ENCODE results near the gene OTOGL.

Gene OTOGL

DNA sequence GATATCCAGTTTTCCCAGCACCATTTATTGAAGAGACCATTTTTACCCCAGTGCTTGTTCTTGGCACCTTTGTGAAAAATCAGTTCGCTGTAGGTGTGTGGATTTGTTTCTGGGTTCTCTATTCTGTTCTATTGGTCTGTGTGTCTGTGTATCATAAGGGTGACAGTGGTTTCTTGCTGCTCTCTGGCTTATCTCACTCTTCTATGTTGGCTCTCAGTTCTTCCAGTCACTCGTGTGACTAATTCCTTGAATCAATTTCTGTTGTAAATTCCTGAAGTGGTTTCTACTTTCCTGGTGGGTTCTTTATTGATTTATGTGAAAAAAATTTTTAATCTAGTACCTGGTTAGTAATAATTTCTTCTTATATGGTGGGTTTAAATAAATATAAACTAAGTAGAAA is 58.3 kb downstream of the OTOGL start:
- no peak for TF ChIP-seq ZNF274 (IDR thresholded peaks at IDR 0.05; ENCODE audit: low read depth, low read length)
- H3K4me3 ChIP-seq (ENCODE audit: low read length) = no peak overlapping the region

DNA sequence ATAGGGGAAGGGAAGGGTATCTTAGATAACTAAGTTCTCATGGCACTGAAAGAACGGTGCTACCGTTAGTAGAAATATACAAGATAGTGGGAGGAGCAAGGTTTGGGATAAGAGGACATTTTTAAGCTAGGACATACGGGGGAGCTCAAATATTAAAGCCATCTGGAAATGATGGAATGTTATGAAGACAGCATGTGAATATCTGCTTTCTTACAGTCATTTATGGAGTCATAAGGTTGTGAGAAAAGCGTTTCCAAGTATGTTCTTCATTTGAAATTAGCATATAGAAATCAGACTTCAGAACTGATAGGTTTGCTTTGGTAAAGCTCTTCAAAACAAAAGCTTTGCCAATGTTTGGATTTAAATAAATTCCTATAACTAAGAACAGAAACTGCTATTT is 62.3 kb downstream of the OTOGL start:
- H3K4me3 ChIP-seq (ENCODE audit: low read length) = no peak overlapping the region
- TF ChIP-seq ZNF274 (IDR thresholded peaks at IDR 0.05; ENCODE audit: low read depth, low read length) = no peak

DNA sequence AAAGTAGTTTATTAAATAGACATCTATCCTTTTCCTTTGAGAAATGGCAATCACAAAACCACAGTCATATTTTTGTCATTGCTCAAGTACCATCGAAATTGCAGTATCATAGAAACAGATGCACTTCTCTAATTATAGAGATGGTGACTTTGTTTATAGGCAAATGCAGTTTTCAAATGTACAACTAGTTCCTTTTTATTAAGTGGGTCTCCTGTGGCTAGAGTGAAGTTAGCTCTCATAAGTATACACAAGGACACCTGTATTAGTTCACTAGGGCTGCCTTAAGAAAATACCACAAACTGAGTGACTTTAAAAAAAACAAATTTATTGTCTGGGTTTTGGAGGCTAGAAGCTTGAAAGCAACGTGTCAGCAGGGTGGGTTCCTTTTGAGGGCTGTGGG is 62.8 kb downstream of the OTOGL start:
- H3K4me3 ChIP-seq (ENCODE audit: low read length) = no peak overlapping the region
- no peak for TF ChIP-seq ZNF274 (IDR thresholded peaks at IDR 0.05; ENCODE audit: low read depth, low read length)

DNA sequence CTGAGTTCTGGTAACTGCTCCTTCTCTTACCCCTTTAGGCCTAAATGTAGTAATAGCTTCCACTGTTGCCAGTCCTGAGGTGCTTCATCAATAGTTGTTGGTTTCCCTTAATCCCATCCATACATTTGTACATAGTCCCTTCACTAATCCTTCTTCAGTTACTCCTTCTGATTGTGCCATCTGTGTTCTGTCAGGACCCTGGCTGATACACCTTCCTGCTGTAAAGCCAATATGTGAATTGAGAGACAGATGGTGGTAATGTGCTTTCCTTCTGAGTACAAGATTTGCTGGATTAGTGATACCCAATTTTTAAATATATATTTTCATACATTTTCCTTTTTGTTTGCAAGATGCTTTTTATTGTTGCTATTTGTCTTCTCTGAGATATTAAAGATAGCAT is 66.4 kb downstream of the OTOGL start:
- TF ChIP-seq ZNF274 (IDR thresholded peaks at IDR 0.05; ENCODE audit: low read depth, low read length) = no peak
- no peak overlapping the region for H3K4me3 ChIP-seq (ENCODE audit: low read length)

DNA sequence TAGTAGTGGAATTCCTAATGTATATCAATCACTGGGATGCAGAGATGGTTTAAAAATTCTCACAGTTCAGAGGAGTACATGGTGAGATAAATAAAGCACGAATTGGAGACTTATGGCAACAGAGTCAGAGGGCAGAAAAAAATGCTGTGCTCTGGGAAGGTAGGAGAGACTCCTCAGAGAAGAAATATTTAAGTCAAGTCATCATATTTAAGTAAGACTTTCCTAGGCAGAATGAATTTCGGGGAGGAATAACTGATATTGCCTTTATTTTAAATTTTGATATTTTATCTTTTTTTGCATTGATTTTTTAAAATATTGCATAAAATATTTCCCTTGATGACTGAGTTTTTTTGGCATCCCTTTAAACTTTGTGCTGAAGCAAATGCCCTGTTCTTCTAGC is 67.4 kb downstream of the OTOGL start:
- H3K4me3 ChIP-seq (ENCODE audit: low read length) = no peak overlapping the region
- TF ChIP-seq ZNF274 (IDR thresholded peaks at IDR 0.05; ENCODE audit: low read depth, low read length) = no peak

DNA sequence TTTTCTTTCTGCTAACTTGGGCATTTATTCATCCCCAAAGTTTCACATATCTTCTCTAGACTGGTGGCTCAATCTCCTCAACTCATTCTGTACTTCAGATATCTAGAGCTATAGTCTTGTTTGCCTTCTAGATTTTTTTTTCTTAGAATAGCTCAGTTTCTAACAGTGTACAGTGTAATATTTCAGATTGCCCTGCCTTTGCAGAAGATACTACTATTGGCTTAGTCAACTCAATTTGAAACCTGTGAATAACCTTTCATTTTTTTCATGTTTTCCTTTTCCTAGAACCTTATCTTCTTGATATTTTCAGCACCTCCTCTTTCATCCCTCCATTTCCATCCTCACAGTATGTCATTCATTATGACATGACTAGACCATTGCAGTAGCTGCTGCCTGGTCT is 69.6 kb downstream of the OTOGL start:
- TF ChIP-seq ZNF274 (IDR thresholded peaks at IDR 0.05; ENCODE audit: low read depth, low read length) = no peak
- H3K4me3 ChIP-seq (ENCODE audit: low read length) = no peak overlapping the region

DNA sequence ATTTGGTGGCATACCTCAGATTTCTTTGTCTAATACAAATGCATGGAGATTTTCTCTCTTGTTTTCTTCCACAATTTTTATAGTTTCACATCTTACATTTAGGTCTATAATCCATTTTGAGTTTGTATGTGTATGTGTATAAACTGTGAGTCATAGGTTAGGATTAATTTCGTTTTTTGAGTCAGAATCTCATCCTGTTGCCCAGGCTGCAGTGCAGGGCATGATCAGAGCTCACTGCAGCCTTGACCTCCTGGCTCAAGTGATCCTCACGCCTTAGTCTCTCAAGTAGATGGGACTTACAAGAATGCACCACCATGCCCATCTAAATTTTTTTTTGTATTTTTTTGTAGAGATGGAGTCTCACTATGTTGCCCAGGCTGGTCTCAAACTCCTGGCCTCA is 71.6 kb downstream of the OTOGL start:
- no peak for TF ChIP-seq ZNF274 (IDR thresholded peaks at IDR 0.05; ENCODE audit: low read depth, low read length)
- no peak overlapping the region for H3K4me3 ChIP-seq (ENCODE audit: low read length)

DNA sequence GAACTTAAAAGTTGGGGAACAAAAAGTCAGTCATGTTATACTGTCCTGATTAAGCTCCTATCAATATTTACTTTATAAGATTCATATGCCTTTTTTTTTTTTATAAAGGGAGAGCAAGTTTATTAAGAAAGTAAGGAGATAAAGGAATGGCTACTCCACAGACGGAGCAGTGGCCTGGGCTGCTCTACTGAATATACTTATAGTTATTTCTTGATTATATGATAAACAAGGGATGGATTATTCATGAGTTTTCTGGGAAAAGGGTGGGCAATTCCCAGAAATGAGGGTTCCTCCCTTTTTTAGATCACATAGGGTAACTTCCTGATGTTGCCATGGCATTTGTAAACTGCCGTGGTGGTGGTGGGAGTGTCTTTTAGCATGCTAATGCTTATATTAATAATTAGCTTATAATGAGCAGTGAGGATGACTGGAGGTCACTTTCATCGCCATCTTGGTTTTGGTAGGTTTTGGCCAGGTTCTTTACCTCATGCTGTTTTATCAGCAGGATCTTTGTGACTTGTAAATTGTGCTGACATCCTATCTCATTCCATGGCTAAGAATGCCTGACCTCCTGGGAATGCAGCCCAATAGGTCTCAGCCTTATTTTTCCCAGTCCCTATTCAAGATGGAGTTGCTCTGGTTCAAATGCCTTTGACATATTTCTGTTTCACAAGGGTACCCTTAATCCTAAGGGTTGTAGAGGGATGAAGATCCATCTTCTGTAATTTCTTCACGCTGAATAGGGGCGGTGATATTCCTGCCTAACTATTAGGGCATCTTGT is 73.9 kb downstream of the OTOGL start:
- no peak overlapping the region for H3K4me3 ChIP-seq (ENCODE audit: low read length)
- no peak for TF ChIP-seq ZNF274 (IDR thresholded peaks at IDR 0.05; ENCODE audit: low read depth, low read length)

DNA sequence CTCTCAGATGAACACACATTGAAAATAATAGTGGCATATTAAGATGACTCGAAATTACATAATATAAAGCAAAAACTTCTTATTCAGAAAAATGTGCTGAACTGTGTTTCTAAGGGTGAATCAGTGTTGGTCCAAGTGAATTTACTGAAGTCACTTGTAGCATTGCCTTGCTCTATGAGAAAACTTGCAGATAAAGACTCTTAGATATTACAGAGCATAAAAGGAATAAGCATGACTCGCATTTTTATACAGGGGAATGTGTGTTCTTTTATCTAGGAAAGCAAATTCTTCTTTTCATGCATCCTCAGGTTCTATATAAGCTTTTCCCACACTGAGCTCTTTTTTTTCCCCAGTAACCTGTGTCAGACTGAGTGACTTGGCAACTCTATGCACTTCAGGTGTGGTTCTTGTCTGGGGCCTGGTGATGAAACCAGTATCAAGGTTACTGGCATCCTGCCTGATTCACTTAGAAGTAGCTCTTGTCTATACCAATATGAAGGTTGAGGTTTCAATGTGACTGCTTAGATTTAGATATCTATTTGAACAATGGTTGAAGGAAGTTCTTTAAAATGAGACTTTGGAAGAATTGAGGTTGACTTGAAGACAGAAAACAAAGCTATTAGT is 76.1 kb downstream of the OTOGL start:
- no peak overlapping the region for H3K4me3 ChIP-seq (ENCODE audit: low read length)
- no peak for TF ChIP-seq ZNF274 (IDR thresholded peaks at IDR 0.05; ENCODE audit: low read depth, low read length)

DNA sequence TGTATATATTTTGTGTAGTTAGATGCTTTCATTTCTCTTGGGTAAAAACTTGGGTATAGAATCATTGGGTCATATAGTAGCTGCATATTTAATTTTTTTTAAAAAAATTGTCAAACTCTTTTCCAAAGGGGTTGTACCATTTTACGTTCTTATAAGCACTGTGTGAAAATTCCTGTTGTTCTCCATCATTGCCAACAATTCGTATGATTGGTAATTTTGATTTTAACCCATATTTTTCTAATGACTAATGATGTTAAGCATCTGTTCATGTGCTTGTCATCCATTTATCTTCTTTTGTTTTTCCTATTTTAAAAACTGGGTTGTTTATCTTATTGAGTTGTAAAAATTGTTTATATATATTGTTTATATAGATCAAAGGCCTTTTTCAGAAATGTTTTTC is 77.4 kb downstream of the OTOGL start:
- TF ChIP-seq ZNF274 (IDR thresholded peaks at IDR 0.05; ENCODE audit: low read depth, low read length) = no peak
- no peak overlapping the region for H3K4me3 ChIP-seq (ENCODE audit: low read length)

DNA sequence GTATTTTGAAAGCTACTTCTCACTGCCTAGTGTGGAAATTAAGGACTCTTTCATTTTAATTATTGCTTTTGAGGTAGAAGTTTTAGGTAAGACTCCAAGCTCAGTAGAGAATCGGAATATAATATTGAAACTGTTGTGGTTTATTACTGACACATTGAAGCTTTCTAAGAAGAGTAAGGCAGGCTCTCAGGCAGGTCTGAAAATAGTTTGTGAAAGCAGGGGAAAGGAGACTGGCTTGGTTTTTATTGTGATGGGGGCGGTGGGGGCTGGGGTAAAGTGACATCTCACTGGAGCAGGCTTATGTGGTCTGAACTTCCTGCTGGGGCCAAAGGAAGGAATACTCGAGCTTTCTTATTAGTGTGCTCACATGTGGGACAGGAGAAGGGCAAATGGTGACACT is 79.5 kb downstream of the OTOGL start:
- no peak overlapping the region for H3K4me3 ChIP-seq (ENCODE audit: low read length)
- no peak for TF ChIP-seq ZNF274 (IDR thresholded peaks at IDR 0.05; ENCODE audit: low read depth, low read length)

DNA sequence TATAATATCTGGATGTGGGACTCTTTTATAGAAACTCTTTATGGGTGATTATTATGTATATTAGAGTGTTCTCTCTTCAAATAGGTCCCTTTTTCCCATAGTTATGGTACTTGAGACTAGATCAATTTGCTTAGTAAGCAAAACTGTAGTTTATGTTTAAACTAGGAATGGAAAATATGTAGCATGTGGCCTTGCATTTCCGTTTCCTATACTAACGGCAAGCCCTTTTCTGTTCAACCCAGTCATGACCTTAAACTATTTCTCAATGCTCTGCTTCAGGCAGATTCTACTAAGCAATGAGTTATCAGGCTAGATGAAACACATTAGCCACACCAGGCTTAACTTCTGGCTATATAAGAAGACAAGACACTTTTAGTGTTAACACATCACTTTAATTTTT is 84.6 kb downstream of the OTOGL start:
- no peak overlapping the region for H3K4me3 ChIP-seq (ENCODE audit: low read length)
- TF ChIP-seq ZNF274 (IDR thresholded peaks at IDR 0.05; ENCODE audit: low read depth, low read length) = no peak

DNA sequence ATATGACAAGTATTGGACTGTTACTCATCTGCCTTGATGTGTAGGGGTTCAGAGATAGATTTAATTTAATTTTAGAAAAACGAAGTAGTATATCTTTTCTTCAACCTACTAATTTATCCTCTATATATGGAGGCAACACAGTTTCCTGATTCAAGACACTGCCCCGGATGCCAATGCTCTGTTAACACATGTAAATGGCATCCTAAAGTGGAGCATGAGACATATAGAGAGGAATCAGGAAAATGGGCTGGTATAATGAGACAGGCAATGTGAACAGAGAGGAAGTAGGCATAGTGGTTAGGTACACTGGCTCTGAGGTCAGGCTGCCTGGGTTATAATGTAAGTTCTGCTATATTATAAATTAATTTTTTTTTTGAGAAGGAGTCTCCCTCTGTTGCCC is 85.6 kb downstream of the OTOGL start:
- H3K4me3 ChIP-seq (ENCODE audit: low read length) = no peak overlapping the region
- TF ChIP-seq ZNF274 (IDR thresholded peaks at IDR 0.05; ENCODE audit: low read depth, low read length) = no peak

DNA sequence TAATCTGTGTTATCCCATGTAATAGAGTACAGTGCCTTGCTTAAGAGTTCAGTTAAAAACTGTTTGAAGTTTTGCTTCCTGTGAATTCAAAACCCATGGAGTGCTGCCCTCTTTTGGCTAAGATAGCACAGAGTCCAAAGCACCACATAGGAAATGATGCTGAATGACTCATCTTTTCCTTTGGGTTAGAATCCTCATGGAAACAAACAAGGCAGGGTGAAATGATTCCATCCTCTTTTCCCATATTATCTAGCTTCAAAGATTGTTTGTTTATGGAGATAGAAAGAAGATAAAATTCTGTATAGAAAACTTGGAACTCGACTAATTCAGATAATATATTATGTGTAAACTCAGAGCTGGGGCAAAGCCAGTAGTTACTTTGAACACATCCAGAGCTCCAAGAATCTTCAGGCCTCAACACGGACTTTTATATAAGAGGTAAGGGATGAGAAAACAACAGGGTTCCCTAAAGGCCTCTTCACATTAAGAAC is 87.4 kb downstream of the OTOGL start:
- H3K4me3 ChIP-seq (ENCODE audit: low read length) = no peak overlapping the region
- TF ChIP-seq ZNF274 (IDR thresholded peaks at IDR 0.05; ENCODE audit: low read depth, low read length) = no peak

DNA sequence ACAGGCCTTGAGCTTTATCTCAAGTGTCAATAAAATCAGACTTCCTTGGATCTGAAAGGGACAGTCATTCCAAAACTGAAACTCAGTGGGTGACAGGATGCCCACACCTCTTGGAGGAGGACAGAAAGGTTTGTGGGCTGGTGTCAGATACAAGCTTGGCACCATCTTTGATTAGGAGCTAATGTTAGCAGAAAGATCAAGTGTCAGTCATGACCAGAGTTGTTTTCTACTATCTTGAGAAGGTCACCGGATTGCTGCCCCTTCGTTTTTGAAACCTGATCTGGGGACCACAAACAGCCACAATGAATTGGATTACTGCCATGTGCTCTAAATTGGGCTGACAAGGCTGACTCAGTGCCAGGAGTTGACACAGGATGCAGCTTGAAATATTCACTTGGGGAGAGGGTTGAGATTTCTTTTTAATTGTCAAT is 88.3 kb downstream of the OTOGL start:
- no peak overlapping the region for H3K4me3 ChIP-seq (ENCODE audit: low read length)
- no peak for TF ChIP-seq ZNF274 (IDR thresholded peaks at IDR 0.05; ENCODE audit: low read depth, low read length)
